IPS DF 6.9 (cell line): ENCODE data around the gene SPRED1.
"Not testable (repeated sequence)": the region's sequence is repeated elsewhere in the genome, so short reads cannot be mapped to it uniquely, and the experiment has no call there.

Experiments
- DNase-seq: peaks from one replicate; pipeline ENCODE4 v3.0.0-alpha.2; 2013; ENCODE audit warnings: low read depth, low spot score
- H3K27ac ChIP-seq: one replicate; pipeline ENCODE4 v1.5.1; 2013; ENCODE audit warnings: low read length, control low read depth
- H3K27me3 ChIP-seq: 2 replicates; pipeline ENCODE4 v1.6.1; 2013; ENCODE audit warnings: mild to moderate bottlenecking, low read length; ENCODE audit not compliant: control insufficient read depth, insufficient read depth
- H3K36me3 ChIP-seq: 2 replicates; pipeline ENCODE4 v1.6.1; 2013; ENCODE audit warnings: low read length; ENCODE audit not compliant: control insufficient read depth, insufficient read depth
- H3K4me1 ChIP-seq: 2 replicates; pipeline ENCODE4 v1.6.1; 2013; ENCODE audit warnings: low read length; ENCODE audit not compliant: control insufficient read depth, insufficient read depth
- H3K4me3 ChIP-seq: 2 replicates; pipeline ENCODE4 v1.5.1; 2013; ENCODE audit warnings: mild to moderate bottlenecking, low read length
- H3K9me3 ChIP-seq: 2 replicates; pipeline ENCODE4 v1.6.1; 2013; ENCODE audit warnings: low read length, inconsistent platforms; ENCODE audit not compliant: control insufficient read depth, insufficient read depth
- WGBS: extraction: QIAGEN DNeasy Blood & Tissue Kit; methylation state at CpG from one replicate; pipeline ENCODE4 v1.1.7; 2013; ENCODE audit warnings: mixed read lengths, missing lambda C conversion rate; ENCODE audit not compliant: insufficient read length, insufficient coverage; 5-methylcytosine and 5-hydroxymethylcytosine counted together

SPRED1 gene

DNA sequence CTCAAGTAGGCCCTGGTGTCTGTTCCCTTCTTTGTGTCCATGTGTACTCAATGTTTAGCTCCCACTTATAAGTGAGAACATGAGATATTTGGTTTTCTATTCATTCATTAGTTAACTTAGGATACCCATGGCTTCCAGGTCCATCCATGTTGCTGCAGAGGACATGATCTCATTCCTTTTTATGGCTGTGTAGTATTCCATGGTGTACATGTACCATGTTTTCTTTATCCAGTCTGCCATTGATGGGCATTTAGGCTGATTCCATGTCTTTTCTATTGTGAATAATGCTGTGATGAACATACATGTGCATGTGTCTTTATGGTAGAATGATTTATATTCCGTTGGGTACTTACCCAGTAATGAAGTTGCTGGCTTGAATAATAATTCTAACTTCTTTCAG, 24.6 kb downstream of the SPRED1 start:
- not testable (repeated sequence) for H3K9me3 ChIP-seq, H3K36me3 ChIP-seq, H3K4me3 ChIP-seq, H3K27ac ChIP-seq, H3K27me3 ChIP-seq, H3K4me1 ChIP-seq, DNase-seq
- no CpG with 5 or more reads among the region's 1 CpG for WGBS

GRCh38 chr15:38281031-38281430, 28.4 kb downstream of the SPRED1 start:
- H3K27me3 ChIP-seq: no peaks in the 10 kb centered on the region
- no peak for DNase-seq
- no peaks in the 10 kb centered on the region for H3K36me3 ChIP-seq
- H3K4me1 ChIP-seq: no peaks in the 10 kb centered on the region; the same call in 1 of the 2 replicates
- no peaks in the 10 kb centered on the region for H3K9me3 ChIP-seq
- WGBS: no CpG with 5 or more reads among the region's 1 CpG
- H3K4me3 ChIP-seq: no peak overlapping the region
- H3K27ac ChIP-seq: no peak overlapping the region

DNA sequence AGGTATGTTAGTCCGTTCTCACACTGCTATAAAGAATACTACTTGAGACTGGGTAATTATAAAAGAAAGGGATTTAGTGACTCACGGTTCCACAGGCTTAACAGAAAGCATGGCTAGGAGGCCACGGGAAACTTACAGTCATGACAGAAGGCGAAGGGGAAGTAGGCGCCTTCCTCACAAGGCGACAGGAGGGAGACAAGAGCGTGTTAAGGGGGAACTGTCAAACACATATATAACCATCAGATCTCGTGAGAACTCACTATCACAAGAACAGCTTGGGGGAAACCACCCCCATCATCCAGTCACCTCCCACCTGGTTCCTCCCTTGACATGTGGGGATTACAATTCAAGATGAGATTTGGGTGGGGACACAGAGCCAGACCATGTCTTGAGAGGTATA, 30.4 kb downstream of the SPRED1 start:
- Histone ChIP-seq H3K9me3 (no peaks in the 10 kb centered on the region), H3K4me1 (no peaks in the 10 kb centered on the region; the same call in 1 of the 2 replicates), H3K27me3 (no peaks in the 10 kb centered on the region), H3K27ac (no peak overlapping the region), H3K4me3 (no peak overlapping the region), H3K36me3 (no peaks in the 10 kb centered on the region)
- WGBS: no CpG with 5 or more reads among the region's 8 CpGs
- DNase-seq: no peak

DNA sequence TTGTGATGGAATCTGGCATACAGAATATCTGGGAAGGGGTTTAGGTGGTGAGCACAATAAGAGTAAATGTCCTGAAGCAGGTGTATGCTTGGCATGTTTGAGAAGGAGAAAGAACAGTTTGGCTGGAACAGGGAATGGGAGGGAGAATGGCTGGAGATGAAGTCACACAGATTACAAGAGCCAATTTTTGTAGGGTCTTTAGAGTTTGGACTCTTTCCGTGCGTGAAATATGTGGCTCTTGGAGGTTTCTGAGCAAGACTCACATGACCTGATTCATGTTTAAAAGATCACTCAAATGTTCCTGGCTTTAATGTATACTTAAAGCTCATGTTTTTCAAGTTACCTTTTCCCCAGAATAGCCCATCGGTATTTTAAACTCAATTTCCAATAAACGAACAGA, 32.8 kb downstream of the SPRED1 start:
- no peaks in the 10 kb centered on the region for H3K27me3 ChIP-seq
- 100% methylated on average over 1 of the region's 4 CpGs for WGBS
- no peak overlapping the region for H3K4me3 ChIP-seq
- DNase-seq: no peak
- H3K4me1 ChIP-seq: no peaks in the 10 kb centered on the region
- no peak overlapping the region for H3K27ac ChIP-seq
- H3K9me3 ChIP-seq: no peaks in the 10 kb centered on the region
- no peaks in the 10 kb centered on the region for H3K36me3 ChIP-seq

- H3K27me3 ChIP-seq: no peaks in the 10 kb centered on the region
- H3K4me3 ChIP-seq: no peak overlapping the region
- H3K9me3 ChIP-seq: no peaks in the 10 kb centered on the region
- no peak for DNase-seq
- no peaks in the 10 kb centered on the region for H3K36me3 ChIP-seq
- H3K27ac ChIP-seq: no peak overlapping the region
- WGBS: no CpG with 5 or more reads among the region's 3 CpGs
- H3K4me1 ChIP-seq: no peaks in the 10 kb centered on the region
These were observed 41.5 kb downstream of the SPRED1 start for GRCh38 chr15:38294126-38294525.

DNA sequence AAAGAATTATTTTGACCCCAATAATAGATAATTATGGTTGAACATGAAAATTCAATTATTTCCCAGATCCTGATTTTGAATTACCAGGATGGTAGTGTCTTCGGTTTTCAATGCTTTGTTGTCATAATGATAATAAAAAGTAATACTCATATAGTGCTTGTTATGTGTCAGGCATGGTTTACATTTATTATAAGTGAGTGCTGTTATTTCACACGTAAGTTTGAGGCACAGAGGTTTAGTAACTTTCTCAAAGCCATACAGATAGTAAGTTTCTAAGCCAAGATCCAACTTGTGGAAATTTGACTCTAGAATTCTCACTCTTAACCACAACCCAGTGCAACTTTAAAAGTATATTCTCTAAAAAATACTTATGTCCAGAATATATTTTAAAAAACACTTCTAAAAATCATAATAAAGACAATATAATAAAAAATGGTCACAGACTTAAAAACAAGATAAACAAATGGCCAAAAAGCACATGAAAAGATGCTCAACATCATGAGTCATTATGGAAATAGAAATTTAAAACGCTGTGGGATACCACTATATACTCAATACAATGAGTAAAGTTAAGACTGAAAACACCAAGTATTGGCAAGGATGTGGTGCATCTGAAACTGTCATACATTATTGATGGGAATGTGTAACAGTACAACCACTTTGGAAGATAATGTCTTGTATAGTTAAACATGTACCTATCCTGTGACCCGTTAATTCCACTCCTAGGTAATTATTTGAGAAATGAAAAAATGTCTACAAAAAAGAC, 45.2 kb downstream of the SPRED1 start:
- no peaks in the 10 kb centered on the region for H3K36me3 ChIP-seq
- H3K27ac ChIP-seq: no peak overlapping the region
- no peak overlapping the region for H3K4me3 ChIP-seq
- H3K27me3 ChIP-seq: no peaks in the 10 kb centered on the region
- no peak for DNase-seq
- no CpG with 5 or more reads among the region's 4 CpGs for WGBS
- no peaks in the 10 kb centered on the region for H3K9me3 ChIP-seq
- H3K4me1 ChIP-seq: no peaks in the 10 kb centered on the region

DNA sequence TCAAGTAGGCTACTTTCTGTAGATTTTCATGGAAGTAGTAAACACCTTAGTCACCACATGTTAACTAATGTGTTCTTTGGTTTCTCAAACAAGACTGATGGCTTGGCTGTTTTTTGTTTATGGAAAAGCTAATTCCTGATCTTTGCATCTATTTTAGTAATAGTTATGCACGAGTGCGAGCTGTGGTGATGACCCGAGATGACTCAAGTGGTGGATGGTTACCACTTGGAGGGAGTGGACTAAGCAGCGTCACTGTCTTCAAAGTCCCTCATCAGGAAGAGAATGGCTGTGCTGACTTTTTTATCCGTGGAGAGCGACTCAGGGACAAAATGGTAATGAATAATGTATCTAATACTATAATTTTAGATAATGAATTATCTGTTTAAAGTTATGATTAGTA, 46.6 kb downstream of the SPRED1 start:
- no CpG with 5 or more reads among the region's 6 CpGs for WGBS
- H3K27me3 ChIP-seq: no peaks in the 10 kb centered on the region
- H3K27ac ChIP-seq: no peak overlapping the region
- no peak overlapping the region for H3K4me3 ChIP-seq
- no peak for DNase-seq
- H3K36me3 ChIP-seq: no peaks in the 10 kb centered on the region
- no peaks in the 10 kb centered on the region for H3K4me1 ChIP-seq
- H3K9me3 ChIP-seq: no peaks in the 10 kb centered on the region

DNA sequence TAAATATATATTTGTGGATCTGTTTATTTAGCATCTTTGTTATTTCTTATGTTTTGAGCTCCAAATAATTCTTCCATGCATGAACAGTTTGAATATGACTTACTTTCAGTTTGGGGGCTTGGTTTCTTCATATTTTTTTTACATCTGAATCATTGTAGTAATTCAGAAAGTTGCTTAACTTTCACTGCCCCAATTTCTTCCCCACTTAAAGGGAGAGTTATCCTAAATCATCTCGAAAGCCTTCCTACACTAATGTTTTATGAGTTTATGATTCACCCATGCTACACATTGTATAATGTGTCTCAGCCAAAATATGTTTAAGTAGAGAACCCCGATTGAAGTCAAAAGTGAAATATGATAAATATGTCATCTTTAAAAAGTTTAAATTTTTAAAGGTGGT, 47.8 kb downstream of the SPRED1 start:
- no peaks in the 10 kb centered on the region for H3K4me1 ChIP-seq
- WGBS: no CpG with 5 or more reads among the region's 2 CpGs
- no peak overlapping the region for H3K4me3 ChIP-seq
- H3K27ac ChIP-seq: no peak overlapping the region
- no peaks in the 10 kb centered on the region for H3K9me3 ChIP-seq
- H3K36me3 ChIP-seq: no peaks in the 10 kb centered on the region
- no peaks in the 10 kb centered on the region for H3K27me3 ChIP-seq
- no peak for DNase-seq

DNA sequence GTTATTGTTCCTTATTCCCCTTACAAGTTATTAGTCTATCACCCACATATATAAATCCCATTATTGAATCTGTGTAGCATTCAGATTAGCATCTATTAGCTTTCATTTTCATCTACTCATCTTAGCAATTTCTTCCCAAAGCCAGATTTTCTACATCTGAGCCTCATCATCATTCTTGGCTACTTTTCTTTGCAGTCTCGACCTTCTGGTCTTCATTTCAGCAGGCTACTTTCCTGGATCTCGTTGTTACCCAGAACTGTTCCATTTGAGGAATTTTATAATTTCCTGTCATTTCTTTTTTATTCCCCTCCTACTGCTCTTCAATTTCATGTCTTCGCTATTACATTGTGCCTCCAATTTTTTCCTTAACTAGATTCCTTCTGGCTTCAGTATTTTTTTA, 51.8 kb downstream of the SPRED1 start:
- Histone ChIP-seq H3K4me1 (no peaks in the 10 kb centered on the region), H3K4me3 (no peak overlapping the region), H3K27ac (no peak overlapping the region), H3K9me3 (no peaks in the 10 kb centered on the region), H3K36me3 (no peaks in the 10 kb centered on the region), H3K27me3 (no peaks in the 10 kb centered on the region)
- WGBS: no CpG with 5 or more reads among the region's 3 CpGs
- no peak for DNase-seq

DNA sequence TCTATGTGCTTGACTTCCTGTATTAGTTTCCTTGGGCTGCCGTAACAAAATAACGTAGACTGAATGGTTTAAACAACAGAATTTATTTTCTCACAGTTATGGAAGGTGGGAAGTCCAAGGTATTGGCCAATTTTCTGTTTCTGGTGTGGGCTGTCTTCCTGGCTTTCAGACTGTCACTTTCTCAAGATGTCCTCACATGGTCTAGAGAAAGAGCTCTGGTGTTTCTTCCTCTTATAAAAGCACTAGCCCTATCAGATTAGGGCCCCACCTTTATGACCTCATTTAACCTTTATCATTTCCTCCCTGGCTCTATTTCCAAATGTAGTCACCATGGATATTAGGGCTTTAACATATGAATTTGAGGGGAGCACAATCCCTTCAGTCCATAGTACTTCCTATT, 54.6 kb downstream of the SPRED1 start:
- Histone ChIP-seq H3K27ac (no peak overlapping the region), H3K9me3 (no peaks in the 10 kb centered on the region), H3K4me1 (no peaks in the 10 kb centered on the region), H3K27me3 (no peaks in the 10 kb centered on the region), H3K4me3 (no peak overlapping the region), H3K36me3 (no peaks in the 10 kb centered on the region)
- no peak for DNase-seq
- WGBS: no CpG with 5 or more reads among the region's 2 CpGs
